ENCODE results near the gene LPIN1. TPM values are rescaled to one million over a fixed set of nuclear protein-coding genes. Genes with fewer than 3 reads are reported as not detected.
A peak's percentile ranks its signal among the peaks of the same experiment; 100 is the strongest.

Gene LPIN1
- polyA plus RNA-seq, 1 donor from 2014 or later = 17.3 TPM

GRCh38 chr2:11773111-11773510 lies 26.7 kb downstream of the LPIN1 start:
- H3K36me3 Mint-ChIP-seq = peaks cover 5% of the 10 kb centered on the region
- no peaks in the 10 kb centered on the region for H3K9me3 Mint-ChIP-seq
- H3K27me3 Mint-ChIP-seq = no peaks in the 10 kb centered on the region
- no peak overlapping the region for H3K4me3 Mint-ChIP-seq
- H3K27ac Mint-ChIP-seq = no peak overlapping the region
- peaks cover 11 to 25% (median 17%) of the 10 kb centered on the region in 3 donors for H3K4me1 Mint-ChIP-seq

- Mint-ChIP-seq H3K4me1 (peaks cover 19 to 33% (median 25%) of the 10 kb centered on the region in 3 donors), H3K4me3 (no peak overlapping the region), H3K36me3 (peaks cover 5% of the 10 kb centered on the region)
Measured at GRCh38 chr2:11773747-11774525, 27.5 kb downstream of the LPIN1 start.

GRCh38 chr2:11774600-11774999 lies 28.2 kb downstream of the LPIN1 start:
- peaks cover 3% of the 10 kb centered on the region for H3K36me3 Mint-ChIP-seq
- H3K4me3 Mint-ChIP-seq = peak overlapping the region in 1 of 4 donors; percentile 51
- H3K27ac Mint-ChIP-seq = peak overlapping the region in 1 of 3 donors; percentile 35
- H3K27me3 Mint-ChIP-seq = no peaks in the 10 kb centered on the region
- no peaks in the 10 kb centered on the region for H3K9me3 Mint-ChIP-seq
- peaks cover 23 to 38% (median 29%) of the 10 kb centered on the region in 3 donors for H3K4me1 Mint-ChIP-seq

More at GRCh38 chr2:11773747-11774525, 27.5 kb downstream of the LPIN1 start:
- H3K9me3 Mint-ChIP-seq = no peaks in the 10 kb centered on the region
- no peaks in the 10 kb centered on the region for H3K27me3 Mint-ChIP-seq
- peak overlapping the region in 2 of 3 donors; percentile 35 to 74 for H3K27ac Mint-ChIP-seq

GRCh38 chr2:11775384-11775783 lies 29.0 kb downstream of the LPIN1 start:
- peak overlapping the region in 3 of 4 donors; percentile 18 to 21 (median 20) for H3K4me3 Mint-ChIP-seq
- peaks cover 2% of the 10 kb centered on the region for H3K36me3 Mint-ChIP-seq
- peak overlapping the region; percentile 66 to 91 (median 80) for H3K27ac Mint-ChIP-seq
- no peaks in the 10 kb centered on the region for H3K27me3 Mint-ChIP-seq
- no peaks in the 10 kb centered on the region for H3K9me3 Mint-ChIP-seq
- peaks cover 23 to 38% (median 29%) of the 10 kb centered on the region in 3 donors for H3K4me1 Mint-ChIP-seq

GRCh38 chr2:11777066-11777782 lies 30.8 kb downstream of the LPIN1 start:
- Mint-ChIP-seq H3K36me3 (no peaks in the 10 kb centered on the region), H3K27ac (no peak overlapping the region), H3K4me3 (no peak overlapping the region), H3K4me1 (peaks cover 23 to 33% (median 29%) of the 10 kb centered on the region in 3 donors), H3K27me3 (no peaks in the 10 kb centered on the region), H3K9me3 (no peaks in the 10 kb centered on the region)

GRCh38 chr2:11777886-11778415 lies 31.5 kb downstream of the LPIN1 start:
- peak overlapping the region in 1 of 3 donors; percentile 40 for H3K27ac Mint-ChIP-seq

GRCh38 chr2:11778416-11778815 lies 32.0 kb downstream of the LPIN1 start:
- Mint-ChIP-seq H3K4me3 (peak overlapping the region in 3 of 4 donors; percentile 14 to 86 (median 74)), H3K27me3 (no peaks in the 10 kb centered on the region), H3K4me1 (peaks cover 23 to 33% (median 29%) of the 10 kb centered on the region in 3 donors), H3K9me3 (no peaks in the 10 kb centered on the region), H3K36me3 (no peaks in the 10 kb centered on the region), H3K27ac (peak overlapping the region in 1 of 3 donors; percentile 40)

More at GRCh38 chr2:11777886-11778415, 31.5 kb downstream of the LPIN1 start:
- H3K4me1 Mint-ChIP-seq = peaks cover 23 to 33% (median 29%) of the 10 kb centered on the region in 3 donors
- peak overlapping the region in 2 of 4 donors; percentile 14 to 86 for H3K4me3 Mint-ChIP-seq
- H3K27me3 Mint-ChIP-seq = no peaks in the 10 kb centered on the region
- no peaks in the 10 kb centered on the region for H3K9me3 Mint-ChIP-seq
- no peaks in the 10 kb centered on the region for H3K36me3 Mint-ChIP-seq

- Mint-ChIP-seq H3K4me1 (peaks cover 23 to 33% (median 29%) of the 10 kb centered on the region in 3 donors), H3K9me3 (no peaks in the 10 kb centered on the region), H3K27me3 (no peaks in the 10 kb centered on the region), H3K36me3 (no peaks in the 10 kb centered on the region), H3K4me3 (peak overlapping the region in 3 of 4 donors; percentile 59 to 86 (median 83)), H3K27ac (peak overlapping the region in 1 of 3 donors; percentile 40)
Measured at GRCh38 chr2:11778923-11779757, 32.7 kb downstream of the LPIN1 start.

- no peaks in the 10 kb centered on the region for H3K27me3 Mint-ChIP-seq
- H3K4me3 Mint-ChIP-seq = no peak overlapping the region
- no peaks in the 10 kb centered on the region for H3K9me3 Mint-ChIP-seq
- no peak overlapping the region for H3K27ac Mint-ChIP-seq
- H3K36me3 Mint-ChIP-seq = no peaks in the 10 kb centered on the region
- peaks cover 14 to 20% (median 19%) of the 10 kb centered on the region in 3 donors for H3K4me1 Mint-ChIP-seq
Measured at GRCh38 chr2:11781602-11782001, 35.2 kb downstream of the LPIN1 start.

- Mint-ChIP-seq H3K4me3 (no peak overlapping the region), H3K9me3 (no peaks in the 10 kb centered on the region), H3K36me3 (peaks cover 4% of the 10 kb centered on the region), H3K27ac (no peak overlapping the region), H3K4me1 (peaks cover under 1 to 3% (median 3%) of the 10 kb centered on the region in 3 donors), H3K27me3 (no peaks in the 10 kb centered on the region)
Measured at GRCh38 chr2:11784280-11784679, 37.8 kb downstream of the LPIN1 start.

GRCh38 chr2:11784747-11785610 lies 38.5 kb downstream of the LPIN1 start:
- H3K27ac Mint-ChIP-seq = no peak overlapping the region
- no peaks in the 10 kb centered on the region for H3K9me3 Mint-ChIP-seq
- no peaks in the 10 kb centered on the region for H3K4me1 Mint-ChIP-seq
- no peaks in the 10 kb centered on the region for H3K27me3 Mint-ChIP-seq
- H3K4me3 Mint-ChIP-seq = no peak overlapping the region
- peaks cover 7% of the 10 kb centered on the region for H3K36me3 Mint-ChIP-seq

- H3K36me3 Mint-ChIP-seq = peaks cover 7% of the 10 kb centered on the region
Measured at GRCh38 chr2:11785611-11785940, 39.1 kb downstream of the LPIN1 start.

GRCh38 chr2:11786191-11786590 lies 39.8 kb downstream of the LPIN1 start:
- H3K27ac Mint-ChIP-seq = no peak overlapping the region
- H3K4me1 Mint-ChIP-seq = peaks cover 0 to 4% (median 0%) of the 10 kb centered on the region in 3 donors
- H3K36me3 Mint-ChIP-seq = peaks cover 9% of the 10 kb centered on the region
- no peak overlapping the region for H3K4me3 Mint-ChIP-seq
- H3K27me3 Mint-ChIP-seq = no peaks in the 10 kb centered on the region
- H3K9me3 Mint-ChIP-seq = no peaks in the 10 kb centered on the region

More at GRCh38 chr2:11785611-11785940, 39.1 kb downstream of the LPIN1 start:
- no peaks in the 10 kb centered on the region for H3K27me3 Mint-ChIP-seq
- no peak overlapping the region for H3K27ac Mint-ChIP-seq
- H3K4me1 Mint-ChIP-seq = no peaks in the 10 kb centered on the region
- H3K4me3 Mint-ChIP-seq = no peak overlapping the region
- H3K9me3 Mint-ChIP-seq = no peaks in the 10 kb centered on the region

- Mint-ChIP-seq H3K27ac (no peak overlapping the region), H3K4me1 (peaks cover 0 to 4% (median 0%) of the 10 kb centered on the region in 3 donors), H3K36me3 (peaks cover 11% of the 10 kb centered on the region)
Measured at GRCh38 chr2:11786592-11786991, 40.2 kb downstream of the LPIN1 start.

More at GRCh38 chr2:11786592-11786991, 40.2 kb downstream of the LPIN1 start:
- Mint-ChIP-seq H3K27me3 (no peaks in the 10 kb centered on the region), H3K9me3 (no peaks in the 10 kb centered on the region), H3K4me3 (no peak overlapping the region)

All from IgD-negative memory B cell (primary cell).